ENCODE measurements around the gene PTPRG. TPM values are rescaled to one million over a fixed set of nuclear protein-coding genes. Genes with fewer than 3 reads are reported as not detected.

PTPRG gene
- total RNA-seq, 2 donors from 2014 or later: 0.31 to 1.3 TPM

DNA sequence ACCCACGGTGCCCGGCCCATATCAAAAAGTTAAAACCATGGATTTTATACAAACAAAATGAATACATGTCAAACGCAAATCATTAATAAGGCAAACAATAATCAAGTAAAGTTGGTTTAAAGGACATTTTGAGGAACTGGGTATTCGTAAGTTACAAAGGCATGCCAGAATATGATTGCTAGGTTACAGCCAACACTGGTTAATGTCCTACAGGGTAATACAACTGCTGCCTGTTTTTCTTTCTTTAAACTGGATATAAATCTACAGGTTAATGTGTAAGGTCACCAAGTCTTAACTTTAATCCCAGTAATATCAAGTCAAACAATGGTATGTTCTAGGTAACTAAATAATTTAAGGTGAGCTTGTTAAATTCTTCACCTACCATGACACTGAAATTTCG is 166.1 kb downstream of the PTPRG start:
- Mint-ChIP-seq H3K4me1 (ENCODE audit: low read depth) (no peaks in the 10 kb centered on the region), H3K4me3 (no peak overlapping the region), H3K27ac (no peak overlapping the region), H3K27me3 (ENCODE audit: low read depth) (no peaks in the 10 kb centered on the region), H3K36me3 (ENCODE audit: insufficient read depth in 2 of 2) (no peaks in the 10 kb centered on the region), H3K9me3 (no peaks in the 10 kb centered on the region)
- ATAC-seq (replicated peaks in 1 of 2) (no peak), DNase-seq (no peak)

DNA sequence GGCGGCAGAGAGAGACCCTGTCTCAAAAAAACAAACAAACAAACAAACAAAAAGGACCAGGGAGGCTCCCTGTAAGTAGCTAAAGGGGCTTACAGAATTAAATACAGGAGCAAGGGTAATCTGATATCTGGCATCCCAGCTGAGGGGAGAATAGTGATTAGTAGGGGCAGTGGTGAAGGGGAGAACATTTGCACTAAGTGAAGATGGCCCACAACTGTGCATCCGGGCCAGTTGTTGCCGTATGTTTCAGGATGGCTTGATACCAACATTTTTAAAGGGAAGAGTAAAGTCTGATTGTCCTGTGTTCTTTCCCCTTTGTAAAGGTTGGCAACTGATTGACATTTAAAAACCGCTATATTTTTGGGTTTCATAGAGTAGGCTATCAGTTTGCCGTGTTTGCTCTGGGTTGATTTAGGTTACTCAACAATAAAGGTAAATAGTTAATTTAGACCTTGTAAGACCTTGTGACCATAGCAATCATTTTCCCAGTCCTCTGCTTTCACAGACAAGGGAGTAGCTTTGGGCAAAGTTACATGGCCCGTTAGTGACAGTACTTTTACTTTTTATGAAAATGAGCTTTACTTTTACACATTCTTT is 167.8 kb downstream of the PTPRG start:
- H3K4me3 Mint-ChIP-seq: no peak overlapping the region
- no peak for ATAC-seq (replicated peaks in 1 of 2)
- H3K36me3 Mint-ChIP-seq (ENCODE audit: insufficient read depth in 2 of 2): no peaks in the 10 kb centered on the region
- no peak for DNase-seq
- no peaks in the 10 kb centered on the region for H3K9me3 Mint-ChIP-seq
- H3K27me3 Mint-ChIP-seq (ENCODE audit: low read depth): no peaks in the 10 kb centered on the region
- H3K27ac Mint-ChIP-seq: no peak overlapping the region
- H3K4me1 Mint-ChIP-seq (ENCODE audit: low read depth): no peaks in the 10 kb centered on the region

DNA sequence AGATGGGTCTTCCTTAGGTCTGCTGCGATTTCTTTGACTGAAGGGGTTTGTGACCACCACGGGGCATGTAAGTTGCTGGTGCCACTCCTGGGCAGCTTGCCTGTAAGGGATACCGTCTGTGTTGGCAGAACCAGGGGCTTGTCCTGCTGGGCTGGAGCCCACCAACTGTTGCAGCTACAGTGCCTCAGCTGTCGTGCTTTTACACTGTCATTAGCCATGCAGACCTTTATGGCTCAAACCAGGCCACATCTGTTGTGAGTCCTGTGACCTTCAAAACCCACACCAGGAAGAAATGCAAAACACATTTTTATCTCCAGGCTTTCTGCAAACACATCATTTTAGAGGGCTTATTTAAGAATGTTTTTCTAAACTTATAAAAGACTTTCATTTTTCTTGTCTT is 168.7 kb downstream of the PTPRG start:
- ATAC-seq (replicated peaks in 1 of 2): no peak
- no peaks in the 10 kb centered on the region for H3K4me1 Mint-ChIP-seq (ENCODE audit: low read depth)
- no peaks in the 10 kb centered on the region for H3K27me3 Mint-ChIP-seq (ENCODE audit: low read depth)
- H3K4me3 Mint-ChIP-seq: no peak overlapping the region
- H3K9me3 Mint-ChIP-seq: no peaks in the 10 kb centered on the region
- no peaks in the 10 kb centered on the region for H3K36me3 Mint-ChIP-seq (ENCODE audit: insufficient read depth in 2 of 2)
- no peak for DNase-seq
- no peak overlapping the region for H3K27ac Mint-ChIP-seq

DNA sequence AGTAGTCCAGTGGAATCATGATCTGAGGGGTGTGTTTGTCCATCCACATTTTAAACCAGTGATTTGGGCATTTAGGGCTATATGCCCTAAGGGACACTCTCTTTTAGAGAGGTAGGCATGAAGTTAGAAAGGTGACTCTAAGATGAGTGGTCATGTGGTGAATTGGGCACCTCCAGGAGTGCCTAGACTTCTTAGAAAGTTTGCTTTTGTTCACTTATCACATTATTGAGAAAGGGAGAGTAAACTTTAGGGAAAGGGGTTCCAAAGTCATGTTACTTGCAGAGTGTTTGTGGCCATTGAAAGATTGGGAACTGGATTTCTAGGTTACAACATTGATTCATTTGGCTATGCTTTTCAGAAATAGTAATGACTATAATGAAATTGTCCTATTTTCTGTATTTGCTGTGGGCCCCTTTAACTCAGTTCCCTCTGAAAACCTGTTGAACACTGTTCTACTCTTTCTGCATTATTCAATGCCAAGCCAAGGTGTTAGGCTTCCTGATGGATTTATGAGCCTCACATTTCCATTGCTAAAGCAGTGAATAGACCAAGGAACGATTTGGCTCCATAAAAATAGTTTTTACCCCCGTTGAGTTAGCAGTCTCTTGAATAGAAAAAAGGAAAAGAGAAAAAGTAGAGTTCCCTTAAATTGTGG is 169.3 kb downstream of the PTPRG start:
- Mint-ChIP-seq H3K4me3 (no peak overlapping the region), H3K27ac (no peak overlapping the region), H3K9me3 (no peaks in the 10 kb centered on the region), H3K27me3 (ENCODE audit: low read depth) (no peaks in the 10 kb centered on the region), H3K36me3 (ENCODE audit: insufficient read depth in 2 of 2) (no peaks in the 10 kb centered on the region), H3K4me1 (ENCODE audit: low read depth) (no peaks in the 10 kb centered on the region)
- DNase-seq (no peak), ATAC-seq (replicated peaks in 1 of 2) (no peak)

DNA sequence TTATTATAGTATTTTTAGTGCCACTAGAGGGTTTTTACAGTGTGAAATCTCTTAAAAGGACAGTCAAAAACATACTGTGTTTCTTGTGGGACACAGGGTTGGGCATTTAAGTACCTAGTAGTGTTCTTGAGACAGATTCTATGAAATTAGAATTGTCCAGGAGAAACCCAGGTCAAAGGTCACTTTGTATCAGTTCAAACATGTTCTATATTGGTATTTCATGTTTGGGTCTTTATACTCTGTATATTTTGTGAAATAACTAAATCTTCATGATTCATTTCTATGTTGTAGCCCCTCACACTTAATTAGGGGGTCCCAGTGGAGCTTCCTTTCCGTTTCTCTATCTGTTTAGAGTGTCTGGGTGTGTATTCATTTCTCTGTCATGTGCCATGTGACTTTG is 171.6 kb downstream of the PTPRG start:
- Mint-ChIP-seq H3K27ac (no peak overlapping the region), H3K36me3 (ENCODE audit: insufficient read depth in 2 of 2) (no peaks in the 10 kb centered on the region), H3K4me3 (no peak overlapping the region), H3K27me3 (ENCODE audit: low read depth) (peaks cover 8% of the 10 kb centered on the region), H3K4me1 (ENCODE audit: low read depth) (no peaks in the 10 kb centered on the region), H3K9me3 (peaks cover 3 to 4% of the 10 kb centered on the region in 2 donors)
- DNase-seq: no peak
- no peak for ATAC-seq (replicated peaks in 1 of 2)

DNA sequence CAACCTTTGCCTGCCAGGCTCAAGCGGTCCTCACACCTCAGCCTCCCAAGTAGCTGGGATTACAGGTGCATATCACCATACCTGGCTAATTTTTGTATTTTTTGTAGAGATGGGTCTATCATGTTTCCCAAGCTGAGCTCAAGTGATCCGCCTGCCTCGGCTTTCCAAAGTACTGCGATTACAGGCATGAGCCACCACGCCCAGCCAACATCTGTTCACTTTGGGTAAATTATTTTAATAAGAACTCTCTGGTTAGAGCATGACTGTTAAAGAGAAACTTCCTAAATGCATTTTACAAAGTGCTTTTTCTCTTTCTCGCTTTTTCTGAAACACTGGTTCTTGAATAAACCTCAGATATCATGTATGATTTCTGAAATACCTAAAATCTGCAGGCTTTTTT is 172.5 kb downstream of the PTPRG start:
- Mint-ChIP-seq H3K36me3 (ENCODE audit: insufficient read depth in 2 of 2) (no peaks in the 10 kb centered on the region), H3K4me1 (ENCODE audit: low read depth) (no peaks in the 10 kb centered on the region), H3K27ac (no peak overlapping the region), H3K4me3 (no peak overlapping the region), H3K27me3 (ENCODE audit: low read depth) (peaks cover 8% of the 10 kb centered on the region), H3K9me3 (peaks cover 3 to 4% of the 10 kb centered on the region in 2 donors)
- ATAC-seq (replicated peaks in 1 of 2) (no peak), DNase-seq (no peak)

DNA sequence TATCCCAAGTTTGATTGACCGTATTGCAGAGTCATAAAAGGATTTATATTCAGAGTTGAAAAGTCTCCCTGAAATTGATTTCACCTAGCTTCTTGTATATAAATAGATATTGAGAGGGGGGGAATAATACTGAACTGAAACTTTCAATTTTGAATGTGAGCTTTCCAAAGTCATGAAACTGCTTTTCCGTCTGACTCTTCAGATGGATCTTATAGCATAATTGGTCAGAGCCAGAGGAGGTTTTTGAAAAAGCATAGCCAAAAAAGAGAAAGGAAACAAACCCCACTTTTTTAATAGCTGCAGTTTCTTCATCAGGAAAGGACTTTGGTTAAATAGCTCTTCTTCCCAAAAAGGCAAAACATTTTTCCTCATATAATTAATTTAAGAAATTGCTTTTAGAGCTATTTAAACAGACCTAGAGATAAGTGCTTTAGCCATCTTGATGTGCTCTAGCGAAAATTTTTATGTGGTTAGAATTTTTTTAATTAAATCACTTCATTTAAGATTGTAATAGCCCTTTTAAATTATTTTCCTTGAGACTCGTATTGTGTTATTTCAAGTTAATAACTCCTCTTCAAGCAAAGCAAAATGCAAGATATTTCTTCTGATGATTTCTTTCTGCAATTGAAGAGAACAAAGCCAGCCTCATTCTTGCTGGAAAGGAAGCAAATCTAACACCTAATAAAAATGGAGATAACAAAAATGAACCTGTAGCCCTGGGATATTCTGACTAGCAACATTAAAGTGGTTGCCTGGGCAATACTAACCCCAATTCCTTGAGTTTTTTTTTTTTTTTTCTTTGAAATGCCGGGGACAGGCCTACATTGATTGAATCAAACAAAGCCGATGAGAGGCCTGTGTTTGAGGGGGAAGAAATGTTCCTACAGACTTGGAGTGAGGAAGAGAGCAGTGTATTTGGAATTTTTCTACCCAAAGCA is 173.6 kb downstream of the PTPRG start:
- Mint-ChIP-seq H3K27ac (no peak overlapping the region), H3K27me3 (ENCODE audit: low read depth) (peaks cover 8% of the 10 kb centered on the region), H3K36me3 (ENCODE audit: insufficient read depth in 2 of 2) (no peaks in the 10 kb centered on the region), H3K4me3 (no peak overlapping the region), H3K4me1 (ENCODE audit: low read depth) (no peaks in the 10 kb centered on the region), H3K9me3 (peaks cover 3 to 4% of the 10 kb centered on the region in 2 donors)
- DNase-seq (no peak), ATAC-seq (replicated peaks in 1 of 2) (no peak)

DNA sequence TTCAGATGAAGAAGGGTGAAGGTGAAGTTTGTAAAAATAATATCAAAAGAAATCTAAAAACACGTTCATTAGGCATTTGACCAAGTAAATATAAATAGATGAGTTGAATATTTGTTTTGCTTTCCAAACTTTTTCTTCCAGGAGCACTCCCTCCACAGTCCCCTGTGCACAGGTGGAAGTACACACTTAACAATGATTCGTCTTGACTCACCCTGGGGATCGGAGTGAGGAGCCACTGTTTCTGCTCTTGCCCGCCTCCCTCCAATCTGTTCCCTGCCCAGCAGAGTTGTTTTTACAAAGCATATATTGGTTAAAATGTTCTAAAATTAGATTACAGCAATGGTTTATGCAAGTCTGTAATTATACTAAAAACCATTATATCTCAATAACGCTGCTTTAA is 175.1 kb downstream of the PTPRG start:
- ATAC-seq (replicated peaks in 1 of 2): no peak
- H3K36me3 Mint-ChIP-seq (ENCODE audit: insufficient read depth in 2 of 2): no peaks in the 10 kb centered on the region
- peaks cover 3 to 4% of the 10 kb centered on the region in 2 donors for H3K9me3 Mint-ChIP-seq
- peaks cover 8% of the 10 kb centered on the region for H3K27me3 Mint-ChIP-seq (ENCODE audit: low read depth)
- no peaks in the 10 kb centered on the region for H3K4me1 Mint-ChIP-seq (ENCODE audit: low read depth)
- no peak overlapping the region for H3K27ac Mint-ChIP-seq
- DNase-seq: no peak
- H3K4me3 Mint-ChIP-seq: no peak overlapping the region

DNA sequence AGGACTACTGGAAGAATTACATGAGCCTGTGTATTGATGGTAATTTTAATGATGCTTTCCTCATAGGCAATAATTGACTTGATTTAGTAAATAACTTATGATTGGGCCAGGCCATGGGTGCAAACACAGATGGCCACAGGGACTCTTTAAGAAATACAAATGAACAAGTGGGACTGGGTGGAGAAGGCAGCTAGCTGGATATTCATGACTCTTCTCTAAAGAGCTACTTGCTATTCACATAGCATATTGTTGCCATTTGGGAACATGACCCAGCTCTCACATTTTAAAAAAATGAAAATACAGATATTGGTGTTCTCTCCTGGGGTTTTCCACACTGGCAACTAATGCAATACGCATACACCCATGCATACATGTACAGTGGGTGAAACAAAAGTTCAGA is 178.3 kb downstream of the PTPRG start:
- Mint-ChIP-seq H3K4me3 (no peak overlapping the region), H3K36me3 (ENCODE audit: insufficient read depth in 2 of 2) (no peaks in the 10 kb centered on the region), H3K9me3 (peaks cover 3 to 4% of the 10 kb centered on the region in 2 donors), H3K4me1 (ENCODE audit: low read depth) (no peaks in the 10 kb centered on the region), H3K27ac (no peak overlapping the region), H3K27me3 (ENCODE audit: low read depth) (peaks cover 8% of the 10 kb centered on the region)
- DNase-seq: no peak
- ATAC-seq (replicated peaks in 1 of 2): no peak

DNA sequence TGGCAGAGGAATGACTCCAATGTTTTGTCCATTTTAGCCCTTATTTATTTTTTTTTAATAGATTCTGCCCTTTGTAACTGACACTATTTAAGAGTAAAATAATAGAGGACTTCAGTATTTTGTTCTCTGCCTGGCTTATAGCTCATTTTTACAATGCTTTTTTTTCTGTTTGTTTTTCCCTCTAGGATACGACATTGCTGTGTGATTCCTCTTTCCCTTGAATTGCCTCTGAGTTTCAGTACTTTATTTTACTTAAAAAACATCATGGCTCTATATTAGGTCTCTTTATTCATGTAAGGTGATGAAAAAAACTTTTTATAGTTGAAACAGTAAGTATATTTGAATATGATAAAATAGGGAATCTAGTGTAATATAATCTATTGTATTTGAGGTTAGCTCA is 179.1 kb downstream of the PTPRG start:
- Mint-ChIP-seq H3K27me3 (ENCODE audit: low read depth) (peaks cover 8% of the 10 kb centered on the region), H3K9me3 (peaks cover 3 to 4% of the 10 kb centered on the region in 2 donors), H3K4me3 (no peak overlapping the region), H3K4me1 (ENCODE audit: low read depth) (no peaks in the 10 kb centered on the region), H3K27ac (no peak overlapping the region), H3K36me3 (ENCODE audit: insufficient read depth in 2 of 2) (no peaks in the 10 kb centered on the region)
- ATAC-seq (replicated peaks in 1 of 2) (no peak), DNase-seq (no peak)

DNA sequence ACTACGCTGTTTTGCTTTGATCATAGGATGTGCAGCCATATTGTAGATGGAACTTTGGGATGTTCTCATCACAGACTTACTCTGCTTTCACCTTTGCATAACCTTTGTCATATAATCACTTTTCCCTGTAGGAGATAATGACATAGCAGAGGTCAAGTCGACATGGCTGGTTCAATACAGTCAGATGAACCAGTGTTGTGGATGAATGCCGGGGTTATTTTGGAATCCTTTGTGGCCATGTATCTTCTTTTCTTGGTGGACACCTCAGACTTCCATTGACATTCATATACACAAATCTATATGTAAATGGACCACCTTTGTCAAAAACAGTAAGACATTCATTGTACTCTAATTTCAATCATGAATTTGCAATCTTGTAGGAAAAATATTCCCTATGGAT is 180.2 kb downstream of the PTPRG start:
- ATAC-seq (replicated peaks in 1 of 2) (no peak), DNase-seq (no peak)
- no peak overlapping the region for H3K4me3 Mint-ChIP-seq
- peaks cover 8% of the 10 kb centered on the region for H3K27me3 Mint-ChIP-seq (ENCODE audit: low read depth)
- H3K4me1 Mint-ChIP-seq (ENCODE audit: low read depth): no peaks in the 10 kb centered on the region
- no peaks in the 10 kb centered on the region for H3K36me3 Mint-ChIP-seq (ENCODE audit: insufficient read depth in 2 of 2)
- H3K27ac Mint-ChIP-seq: no peak overlapping the region
- peaks cover 3 to 4% of the 10 kb centered on the region in 2 donors for H3K9me3 Mint-ChIP-seq

DNA sequence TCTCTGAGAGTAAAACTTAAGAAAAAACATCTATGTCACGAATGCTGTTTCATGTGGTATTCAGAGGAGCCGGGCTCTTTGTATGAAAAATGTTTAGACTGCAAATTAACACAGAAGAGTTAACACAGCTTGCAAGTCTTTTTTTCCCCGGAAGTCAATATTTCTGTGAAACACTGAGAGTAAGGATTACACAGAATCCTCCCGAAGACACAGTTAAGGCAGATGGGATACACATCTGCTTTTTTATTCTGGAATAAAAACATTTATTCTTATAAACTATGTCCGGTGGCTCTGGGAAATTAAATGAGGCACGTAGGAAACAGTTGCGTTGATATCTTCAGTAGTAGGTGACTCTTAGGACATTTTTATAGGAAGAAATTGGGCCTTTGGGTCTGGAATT is 180.6 kb downstream of the PTPRG start:
- Mint-ChIP-seq H3K4me3 (no peak overlapping the region), H3K4me1 (ENCODE audit: low read depth) (no peaks in the 10 kb centered on the region)
- no peak for ATAC-seq (replicated peaks in 1 of 2)

DNA sequence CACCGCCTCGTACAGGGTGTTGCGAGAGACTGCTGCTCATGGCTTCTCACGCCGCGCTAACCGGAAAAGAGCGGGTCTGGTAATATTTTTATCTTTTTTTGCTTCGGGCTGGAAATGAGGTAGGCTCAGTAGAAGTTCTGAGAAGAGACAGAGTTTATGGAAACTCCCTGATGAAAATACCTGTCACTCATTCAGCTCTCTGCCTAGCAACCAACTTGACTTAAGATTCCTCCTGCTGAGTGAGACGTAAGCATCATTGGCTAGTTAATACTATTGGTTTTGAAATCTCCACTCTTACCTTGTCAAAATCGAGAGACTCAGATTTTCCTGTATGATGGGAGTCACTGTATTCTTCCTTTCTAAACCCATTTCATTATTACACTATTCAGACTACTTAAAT is 181.7 kb downstream of the PTPRG start:
- Mint-ChIP-seq H3K9me3 (no peaks in the 10 kb centered on the region), H3K4me3 (no peak overlapping the region), H3K27me3 (ENCODE audit: low read depth) (no peaks in the 10 kb centered on the region), H3K27ac (no peak overlapping the region), H3K36me3 (ENCODE audit: insufficient read depth in 2 of 2) (no peaks in the 10 kb centered on the region), H3K4me1 (ENCODE audit: low read depth) (no peaks in the 10 kb centered on the region)
- DNase-seq: no peak
- no peak for ATAC-seq (replicated peaks in 1 of 2)

More for the DNA sequence above, 180.6 kb downstream of the PTPRG start:
- Mint-ChIP-seq H3K36me3 (ENCODE audit: insufficient read depth in 2 of 2) (no peaks in the 10 kb centered on the region), H3K9me3 (peaks cover 1% of the 10 kb centered on the region in 2 donors), H3K27me3 (ENCODE audit: low read depth) (peaks cover 3% of the 10 kb centered on the region), H3K27ac (no peak overlapping the region)
- DNase-seq: no peak

All from activated T-cell treated with anti-CD3 and anti-CD28 coated beads, Interleukin-2, amount 50 U/mL, for 72 hours (primary cell).